B cell (primary cell): ENCODE measurements around the gene SOX15. TPM values are rescaled to one million over a fixed set of nuclear protein-coding genes. Genes with fewer than 3 reads are reported as not detected.
A peak's percentile ranks its signal among the peaks of the same experiment; 100 is the strongest.

Experiments
- ATAC-seq: fragments of 200-7000 bp; cut with Tn5 transposase; one replicate; pipeline ENCODE4 v1.10.0; 2021; ENCODE audit warnings: low read depth, mild to moderate bottlenecking, moderate number of reproducible peaks, moderate library complexity
- CTCF ChIA-PET: fragments of 350-600 bp; sonication (Branson Sonifier 250); formaldehyde crosslinking; loops from one replicate; lab custom pipeline; 2021; ENCODE audit warnings: antibody characterized with exemption, inconsistent platforms; lab: Charles Lee
- POLR2A ChIA-PET: fragments of 350-600 bp; sonication (Branson Sonifier 250); formaldehyde crosslinking; loops from one replicate; lab custom pipeline; 2021; ENCODE audit warnings: antibody characterized with exemption; lab: Charles Lee
- DNase-seq: peaks from one replicate; pipeline ENCODE4 v3.0.0; 2013
- H2AFZ ChIP-seq: 2 replicates; pipeline ENCODE4 v1.6.1; 2012; ENCODE audit warnings: mild to moderate bottlenecking, low read depth, low read length; ENCODE audit not compliant: insufficient read depth, poor library complexity, severe bottlenecking
- H3K27ac ChIP-seq, 2 donors: 1 replicate in 1 of 2; 2 replicates in 1 of 2; pipeline ENCODE4 v1.5.1; 2012 to 2013; ENCODE audit warnings: low read length in 2 of 2, mild to moderate bottlenecking in 2 of 2, moderate library complexity in 1 of 2
- H3K27me3 ChIP-seq, 4 experiments: fragments of 200-600 bp in 1 of 4; sonication (generic) in 1 of 4; replicated peaks in 1 of 4; 1 replicate in 2 of 4; 2 replicates in 2 of 4; pipeline versions ENCODE4 v1.6.1 to v1.7.0; 2013 to 2016; ENCODE audit warnings: low read length in 3 of 4, mild to moderate bottlenecking in 2 of 4, mixed read lengths in 1 of 4, moderate library complexity in 1 of 4; ENCODE audit not compliant: insufficient read depth in 4 of 4, control insufficient read depth in 3 of 4; ENCODE audit errors: control extremely low read depth in 1 of 4
- H3K36me3 ChIP-seq, 2 experiments: replicated peaks in 1 of 2; 1 replicate in 1 of 2; 2 replicates in 1 of 2; pipeline versions ENCODE4 v1.6.1 to v1.7.1; 2013; ENCODE audit warnings: low read length in 1 of 2; ENCODE audit not compliant: insufficient read depth in 2 of 2, control insufficient read depth in 1 of 2; ENCODE audit errors: control extremely low read depth in 1 of 2, extremely low read depth in 1 of 2
- H3K4me1 ChIP-seq, 2 donors: fragments of 200-600 bp in 1 of 2; sonication (generic) in 1 of 2; 1 replicate in 1 of 2; 2 replicates in 1 of 2; pipeline versions ENCODE4 v1.5.1 to v1.6.1; 2013 to 2017; ENCODE audit warnings: low read length in 2 of 2; ENCODE audit not compliant: control insufficient read depth in 2 of 2, insufficient read depth in 2 of 2
- H3K4me2 ChIP-seq: replicated peaks from 2 replicates; pipeline ENCODE3; 2012; ENCODE audit warnings: mild to moderate bottlenecking, low read depth, low read length; ENCODE audit not compliant: poor library complexity, severe bottlenecking
- H3K4me3 ChIP-seq, 5 experiments: fragments of 200-600 bp in 1 of 5; sonication (generic) in 1 of 5; 1 replicate in 3 of 5; 2 replicates in 2 of 5; pipeline versions ENCODE4 v1.5.1 to v1.7.0; 2011 to 2016; ENCODE audit warnings: low read length in 4 of 5, mild to moderate bottlenecking in 4 of 5, low read depth in 2 of 5, control low read depth in 1 of 5, moderate library complexity in 1 of 5; ENCODE audit not compliant: insufficient read depth in 1 of 5; ENCODE audit errors: control extremely low read depth in 1 of 5, extremely low read depth in 1 of 5
- H3K79me2 ChIP-seq: fragments of 200-600 bp; sonication (generic); one replicate; pipeline ENCODE4 v1.6.0; 2016; ENCODE audit warnings: low read length; ENCODE audit not compliant: control insufficient read depth, insufficient read depth
- H3K9ac ChIP-seq: fragments of 200-600 bp; sonication (generic); 2 replicates; pipeline ENCODE4 v1.6.1; 2017; ENCODE audit warnings: mild to moderate bottlenecking, low read length, moderate library complexity
- H3K9me3 ChIP-seq, 3 donors: one replicate each; pipeline versions ENCODE4 v1.6.1 to v1.7.1; 2013; ENCODE audit warnings: low read length in 2 of 3; ENCODE audit not compliant: control insufficient read depth in 2 of 3, insufficient read depth in 1 of 3; ENCODE audit errors: control extremely low read depth in 1 of 3
- H4K20me1 ChIP-seq: 2 replicates; pipeline ENCODE4 v1.6.0; 2012; ENCODE audit warnings: mild to moderate bottlenecking, low read length; ENCODE audit not compliant: insufficient read depth, control insufficient read depth, poor library complexity, severe bottlenecking
- H3K27ac Mint-ChIP-seq: one replicate; pipeline ENCODE4 v1.8.0; 2021; ENCODE audit warnings: mixed read lengths
- H3K27me3 Mint-ChIP-seq: one replicate; pipeline ENCODE4 v1.8.0; 2021; ENCODE audit warnings: mixed read lengths
- H3K4me1 Mint-ChIP-seq: one replicate; pipeline ENCODE4 v1.8.0; 2021; ENCODE audit warnings: mixed read lengths
- H3K4me3 Mint-ChIP-seq: one replicate; pipeline ENCODE4 v1.8.0; 2021; ENCODE audit warnings: mixed read lengths
- H3K9me3 Mint-ChIP-seq: one replicate; pipeline ENCODE4 v1.8.0; 2022; ENCODE audit warnings: mixed read lengths; ENCODE audit not compliant: insufficient read depth
- EZH2 ChIP-seq: IDR thresholded peaks from 2 replicates; pipeline ENCODE4 v1.6.1; 2012; ENCODE audit warnings: borderline replicate concordance, low read depth, mild to moderate bottlenecking, moderate library complexity, low read length; ENCODE audit not compliant: insufficient read depth, poor library complexity, severe bottlenecking
- WGBS: methylation state at CpG from one replicate; pipeline ENCODE4 v1.1.5; 2013; ENCODE audit warnings: missing lambda C conversion rate; ENCODE audit not compliant: insufficient coverage; 5-methylcytosine and 5-hydroxymethylcytosine counted together
- intact Hi-C: fragments of 100-400 bp; cut with micrococcal nuclease; formaldehyde crosslinking; loops from one replicate; pipeline ENCODE4 v1.10.0; 2022
- polyA plus RNA-seq: library from polyadenylated mRNA; depleted of rRNA; stranded (reverse); fragments of >200 nt; gene quantifications from 2 replicates; pipeline ENCODE4 v1.2.3, GENCODE V29; 2012
- total RNA-seq, 2 donors: library from RNA; stranded (reverse); fragments of 120-200 nt in 1 of 2; gene quantifications; 1 replicate in 1 of 2; 2 replicates in 1 of 2; pipeline versions ENCODE4 v1.2.3 to v1.2.4, GENCODE V29; 2013 to 2022
- TF ChIP-seq, protein P1 (sequence below): fragments of 200-600 bp; IDR thresholded peaks from one replicate; pipeline ENCODE4 v1.8.0; 2022; ENCODE audit warnings: antibody characterized with exemption, mild to moderate bottlenecking

The SOX15 gene
- total and polyA plus RNA-seq, 2 donors (not counting 1 experiment from before 2014, with no cell fraction given) = 0.18 to 0.96 TPM

DNA sequence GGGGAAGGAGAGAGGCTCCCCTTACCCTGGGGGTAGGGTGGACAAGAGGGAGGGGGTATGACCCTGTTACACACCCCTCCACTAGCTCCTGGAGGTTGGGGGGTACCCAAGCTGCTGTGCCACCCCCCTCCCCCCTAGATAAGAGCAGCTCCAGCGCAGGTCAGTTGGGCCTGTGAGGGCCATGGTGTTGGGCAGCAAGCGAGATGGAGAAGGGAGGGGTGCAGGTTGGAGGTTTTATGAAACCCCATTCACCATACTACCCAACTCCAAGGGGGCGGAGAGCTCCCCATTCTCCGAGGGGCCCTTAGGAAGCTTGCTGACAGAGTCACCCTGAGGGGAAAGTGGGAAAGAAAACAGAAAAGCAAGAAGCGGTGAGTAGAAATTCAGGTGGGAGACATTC lies 1.7 kb upstream of the SOX15 start:
- DNase-seq = peak; percentile 19
- no peak overlapping the region for H3K4me2 ChIP-seq
- intact Hi-C loops = no loop called here
- no peak overlapping the region for H3K27ac ChIP-seq
- H3K4me3 ChIP-seq = no peak overlapping the region
- H3K79me2 ChIP-seq = no peaks in the 10 kb centered on the region
- Mint-ChIP-seq H3K9me3 (no peaks in the 10 kb centered on the region), H3K27me3 (no peaks in the 10 kb centered on the region), H3K4me3 (no peak overlapping the region), H3K27ac (no peak overlapping the region), H3K4me1 (peaks cover 2% of the 10 kb centered on the region)
- H2AFZ ChIP-seq = no peak overlapping the region
- no peaks in the 10 kb centered on the region for H3K27me3 ChIP-seq
- H4K20me1 ChIP-seq = no peaks in the 10 kb centered on the region
- no peaks in the 10 kb centered on the region for H3K9me3 ChIP-seq
- peaks cover 0 to 7% of the 10 kb centered on the region in 2 donors for H3K4me1 ChIP-seq
- no peak overlapping the region for H3K9ac ChIP-seq
- no peak for ATAC-seq
- ChIA-PET POLR2A (no interaction called here), CTCF (interaction anchor here (0.8 to 1.5 kb wide), 4 partner anchors 8 to 96 kb away, joined by 3 to 7 read pairs (median 3); partner anchors contain the start of genes MPDU1 and TP53)
- no CpG with 5 or more reads among the region's 5 CpGs for WGBS
- no peak for TF ChIP-seq EZH2
- TF ChIP-seq, protein P1, sequence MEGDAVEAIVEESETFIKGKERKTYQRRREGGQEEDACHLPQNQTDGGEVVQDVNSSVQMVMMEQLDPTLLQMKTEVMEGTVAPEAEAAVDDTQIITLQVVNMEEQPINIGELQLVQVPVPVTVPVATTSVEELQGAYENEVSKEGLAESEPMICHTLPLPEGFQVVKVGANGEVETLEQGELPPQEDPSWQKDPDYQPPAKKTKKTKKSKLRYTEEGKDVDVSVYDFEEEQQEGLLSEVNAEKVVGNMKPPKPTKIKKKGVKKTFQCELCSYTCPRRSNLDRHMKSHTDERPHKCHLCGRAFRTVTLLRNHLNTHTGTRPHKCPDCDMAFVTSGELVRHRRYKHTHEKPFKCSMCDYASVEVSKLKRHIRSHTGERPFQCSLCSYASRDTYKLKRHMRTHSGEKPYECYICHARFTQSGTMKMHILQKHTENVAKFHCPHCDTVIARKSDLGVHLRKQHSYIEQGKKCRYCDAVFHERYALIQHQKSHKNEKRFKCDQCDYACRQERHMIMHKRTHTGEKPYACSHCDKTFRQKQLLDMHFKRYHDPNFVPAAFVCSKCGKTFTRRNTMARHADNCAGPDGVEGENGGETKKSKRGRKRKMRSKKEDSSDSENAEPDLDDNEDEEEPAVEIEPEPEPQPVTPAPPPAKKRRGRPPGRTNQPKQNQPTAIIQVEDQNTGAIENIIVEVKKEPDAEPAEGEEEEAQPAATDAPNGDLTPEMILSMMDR = no peak
- H3K36me3 ChIP-seq = peaks cover 0 to 67% of the 10 kb centered on the region in 2 experiments

DNA sequence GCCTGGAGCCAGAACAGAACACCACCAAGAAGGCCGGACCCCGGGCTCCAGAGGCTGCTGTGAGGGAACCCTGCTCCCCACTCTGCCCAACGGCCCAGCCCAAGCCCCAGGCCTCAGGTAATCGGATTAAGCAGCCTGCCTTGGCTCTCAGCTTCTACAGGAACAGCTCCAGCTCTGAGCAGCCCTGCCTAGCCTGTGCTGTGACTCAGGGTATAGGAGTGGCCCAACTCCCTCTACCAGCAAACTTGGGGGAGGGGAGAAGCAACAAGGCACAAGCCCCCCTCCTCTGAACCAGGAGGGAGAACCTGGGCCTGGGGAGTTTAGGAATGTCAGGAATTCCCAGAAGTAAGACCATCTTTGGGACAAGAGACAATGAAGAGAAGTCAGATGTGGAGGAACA lies 849 bp upstream of the SOX15 start:
- H3K4me2 ChIP-seq = no peak overlapping the region
- H3K9me3 ChIP-seq = no peaks in the 10 kb centered on the region
- peaks cover 3% of the 10 kb centered on the region for H3K4me1 Mint-ChIP-seq
- H3K36me3 ChIP-seq = peaks cover 0 to 61% of the 10 kb centered on the region in 2 experiments
- H3K9ac ChIP-seq = no peak overlapping the region
- H3K27ac ChIP-seq = no peak overlapping the region
- no peaks in the 10 kb centered on the region for H3K27me3 Mint-ChIP-seq
- ATAC-seq = no peak
- WGBS = 97% methylated on average over 4 of the region's 4 CpGs
- no peak overlapping the region for H3K4me3 ChIP-seq
- ChIA-PET CTCF (interaction anchor here (0.6 to 7.9 kb wide), 10 partner anchors 10 to 236 kb away, joined by 3 to 111 read pairs (median 10); partner anchors contain the start of genes CD68, FXR2, SENP3 and TMEM95), POLR2A (interaction anchor here (0.6 kb wide), 1 partner anchor 120 kb away, joined by 6 read pairs; no protein-coding TSS in a partner anchor)
- no peak overlapping the region for H2AFZ ChIP-seq
- H3K9me3 Mint-ChIP-seq = no peaks in the 10 kb centered on the region
- no peak for DNase-seq
- no peaks in the 10 kb centered on the region for H3K27me3 ChIP-seq
- H3K27ac Mint-ChIP-seq = no peak overlapping the region
- no peaks in the 10 kb centered on the region for H4K20me1 ChIP-seq
- TF ChIP-seq, protein P1 = no peak
- TF ChIP-seq EZH2 = no peak
- intact Hi-C loops = no loop called here
- H3K79me2 ChIP-seq = peaks cover 3% of the 10 kb centered on the region
- H3K4me1 ChIP-seq = peaks cover 0 to 8% of the 10 kb centered on the region in 2 donors
- no peak overlapping the region for H3K4me3 Mint-ChIP-seq
